PC-9 (cell line): ENCODE results near the gene GPBP1. TPM values are rescaled to one million over a fixed set of nuclear protein-coding genes. Genes with fewer than 3 reads are reported as not detected.

Experiments used
- BruUV-seq: library from RNA; stranded (reverse); fragments of 400-500 nt; replicated peaks from 2 replicates; lab custom pipeline; 2021; lab: Mats Ljungman, UMichigan
- CTCF ChIA-PET: fragments of 300-600 bp; sonication (Branson Sonifier 250); formaldehyde crosslinking; loops from one replicate; lab custom pipeline; 2022; ENCODE audit warnings: antibody characterized with exemption; lab: Charles Lee
- POLR2A ChIA-PET: fragments of 300-600 bp; sonication (Branson Sonifier 250); formaldehyde crosslinking; loops from one replicate; lab custom pipeline; 2022; ENCODE audit warnings: antibody characterized with exemption; ENCODE audit not compliant: unreplicated experiment; lab: Charles Lee
- DNase-seq, 2 experiments: peaks; one replicate each; pipeline versions ENCODE4 v3.0.0 to v3.0.0-alpha.2; 2015 to 2022; ENCODE audit warnings: mixed read lengths in 1 of 2
- H2AFZ ChIP-seq: fragments of 200-600 bp; sonication (generic); 2 replicates; pipeline ENCODE4 v1.8.1; 2017; ENCODE audit warnings: antibody characterized with exemption
- H3F3A ChIP-seq: fragments of 200-600 bp; sonication (generic); 2 replicates; pipeline ENCODE4 v1.8.1; 2017; ENCODE audit warnings: antibody characterized with exemption, mild to moderate bottlenecking, low read depth; ENCODE audit not compliant: insufficient read depth
- H3K27ac ChIP-seq: fragments of 200-600 bp; sonication (generic); 2 replicates; pipeline ENCODE4 v1.6.1; 2016; ENCODE audit warnings: mixed run types
- H3K27me3 ChIP-seq: fragments of 200-600 bp; sonication (generic); 2 replicates; pipeline ENCODE4 v1.6.1; 2016; ENCODE audit warnings: low read depth, mixed run types; ENCODE audit not compliant: insufficient read depth
- H3K36me3 ChIP-seq: fragments of 200-600 bp; sonication (generic); 2 replicates; pipeline ENCODE4 v1.6.1; 2016; ENCODE audit warnings: low read depth, mixed run types
- H3K4me1 ChIP-seq: fragments of 200-600 bp; sonication (generic); replicated peaks from 2 replicates; pipeline ENCODE4 v1.6.1; 2016; ENCODE audit warnings: mixed run types; ENCODE audit not compliant: insufficient read depth
- H3K4me2 ChIP-seq: fragments of 200-600 bp; sonication (generic); 2 replicates; pipeline ENCODE4 v1.6.1; 2017; ENCODE audit warnings: mixed run types
- H3K4me3 ChIP-seq: fragments of 200-600 bp; sonication (generic); 2 replicates; pipeline ENCODE4 v1.6.1; 2016; ENCODE audit warnings: mixed run types
- H3K79me2 ChIP-seq: fragments of 200-600 bp; sonication (generic); 2 replicates; pipeline ENCODE4 v1.6.1; 2017; ENCODE audit warnings: low read depth, mixed run types
- H3K9me2 ChIP-seq: fragments of 200-600 bp; sonication (generic); 2 replicates; pipeline ENCODE4 v1.8.1; 2017; ENCODE audit warnings: mild to moderate bottlenecking; ENCODE audit not compliant: insufficient read depth
- H3K9me3 ChIP-seq: fragments of 200-600 bp; sonication (generic); 2 replicates; pipeline ENCODE4 v1.8.1; 2016; ENCODE audit warnings: low read depth; ENCODE audit not compliant: insufficient read depth
- H4K20me1 ChIP-seq: fragments of 200-600 bp; sonication (generic); 2 replicates; pipeline ENCODE4 v1.8.1; 2017; ENCODE audit not compliant: insufficient read depth
- CTCF ChIP-seq: fragments of 200-600 bp; sonication (generic); conservative IDR thresholded peaks from 2 replicates; pipeline ENCODE4 v1.6.1; 2017; ENCODE audit warnings: mixed run types, antibody characterized with exemption, mild to moderate bottlenecking, moderate library complexity
- EZH2 ChIP-seq: fragments of 200-600 bp; sonication (generic); IDR thresholded peaks from 2 replicates; pipeline ENCODE4 v1.8.0; 2017; ENCODE audit warnings: antibody characterized with exemption, low read depth
- intact Hi-C: fragments of 100-400 bp; cut with micrococcal nuclease; formaldehyde crosslinking; loops from one replicate; pipeline ENCODE4 v1.10.0; 2022; ENCODE audit not compliant: unreplicated experiment
- total RNA-seq: library from RNA; stranded (reverse); gene quantifications from 2 replicates; pipeline ENCODE4 v1.2.3, GENCODE V29; 2021

GPBP1 gene
- total RNA-seq, 1 experiment from 2014 or later: 75.0 TPM

GRCh38 chr5:57311921-57312735 lies 138.3 kb downstream of the GPBP1 start:
- CTCF ChIA-PET: interaction anchor here (0.6 kb wide), 1 partner anchor 142 kb away, joined by 3 read pairs; no protein-coding TSS in a partner anchor
- Histone ChIP-seq H3K9me2 (no peaks in the 10 kb centered on the region), H3K4me2 (no peak overlapping the region), H3K27me3 (no peaks in the 10 kb centered on the region), H3K9me3 (no peaks in the 10 kb centered on the region), H3K4me1 (peaks cover 9% of the 10 kb centered on the region), H3K79me2 (no peaks in the 10 kb centered on the region), H2AFZ (no peak overlapping the region), H3K36me3 (no peaks in the 10 kb centered on the region), H3K4me3 (no peak overlapping the region), H3F3A (peaks cover 6% of the 10 kb centered on the region; the same call in 1 of the 2 replicates), H4K20me1 (no peaks in the 10 kb centered on the region), H3K27ac (no peak overlapping the region)
- intact Hi-C loops: no loop called here
- TF ChIP-seq EZH2 (no peak), CTCF (no peak)
- no peak for DNase-seq
- BruUV-seq: no TSS peak
- POLR2A ChIA-PET: no interaction called here

GRCh38 chr5:57313716-57314115 lies 139.9 kb downstream of the GPBP1 start:
- no TSS peak for BruUV-seq
- POLR2A ChIA-PET: no interaction called here

More at GRCh38 chr5:57313716-57314115, 139.9 kb downstream of the GPBP1 start:
- no peak overlapping the region for H3K4me2 ChIP-seq
- H3K79me2 ChIP-seq: no peaks in the 10 kb centered on the region
- no peaks in the 10 kb centered on the region for H3K36me3 ChIP-seq
- intact Hi-C loops: no loop called here
- no peaks in the 10 kb centered on the region for H4K20me1 ChIP-seq
- H3K9me3 ChIP-seq: no peaks in the 10 kb centered on the region
- H3K27me3 ChIP-seq: no peaks in the 10 kb centered on the region
- CTCF ChIA-PET: no interaction called here
- H3F3A ChIP-seq: peaks cover 8% of the 10 kb centered on the region; the same call in 1 of the 2 replicates
- no peak overlapping the region for H3K27ac ChIP-seq
- no peak overlapping the region for H3K4me3 ChIP-seq
- TF ChIP-seq CTCF (no peak), EZH2 (no peak)
- no peaks in the 10 kb centered on the region for H3K9me2 ChIP-seq
- H2AFZ ChIP-seq: no peak overlapping the region
- peaks cover 13% of the 10 kb centered on the region for H3K4me1 ChIP-seq
- no peak for DNase-seq

Other genes starting within 250 kb of the GPBP1 start
- 16.4 and 17.3 TPM in 2 replicates for gene MIER3, start 221.9 kb upstream of the GPBP1 start, total RNA-seq